Tibial artery (tissue), 4 donors: ENCODE results near the gene MATK.

Experiments
- DNase-seq, 2 donors: peaks; one replicate each; pipeline ENCODE4 v3.0.0-alpha.2; 2019
- H3K27ac ChIP-seq, 2 donors: fragments of 200-600 bp; sonication (generic) in 1 of 2; 1 replicate in 1 of 2; 2 replicates in 1 of 2; pipeline ENCODE4 v1.5.1; 2018 to 2019; ENCODE audit warnings: mild to moderate bottlenecking in 1 of 2
- H3K27me3 ChIP-seq, 2 donors: fragments of 200-600 bp; sonication (generic) in 1 of 2; one replicate each; pipeline versions ENCODE4 v1.5.1 to v1.6.0; 2016 to 2019
- H3K36me3 ChIP-seq, 3 donors: fragments of 200-600 bp; sonication (generic) in 2 of 3; one replicate each; pipeline ENCODE4 v1.5.1; 2016 to 2019; ENCODE audit warnings: mild to moderate bottlenecking in 2 of 3
- H3K4me1 ChIP-seq, 4 donors: fragments of 200-600 bp; sonication (generic) in 2 of 4; 1 replicate in 3 of 4; 2 replicates in 1 of 4; pipeline ENCODE4 v1.5.1; 2016 to 2019
- H3K4me3 ChIP-seq, 2 donors: fragments of 200-600 bp; sonication (generic) in 1 of 2; 1 replicate in 1 of 2; 2 replicates in 1 of 2; pipeline ENCODE4 v1.5.1; 2018 to 2019; ENCODE audit warnings: mild to moderate bottlenecking in 2 of 2
- H3K9me3 ChIP-seq, 3 donors: fragments of 200-600 bp; sonication (generic) in 1 of 3; one replicate each; pipeline ENCODE4 v1.5.1; 2016 to 2019
- CTCF ChIP-seq, 2 experiments: fragments of 200-600 bp in 1 of 2; fragments of 450-650 bp in 1 of 2; IDR thresholded peaks; one replicate each; pipeline ENCODE4 v1.5.1; 2017 to 2019; ENCODE audit warnings: antibody characterized with exemption in 2 of 2, mild to moderate bottlenecking in 1 of 2, moderate library complexity in 1 of 2
- intact Hi-C: fragments of 100-400 bp; cut with DNase I; formaldehyde crosslinking; loops from one replicate; pipeline ENCODE4 v1.15.0; 2023; ENCODE audit warnings: low total_unique reads

The MATK gene

GRCh38 chr19:3753631-3754410, 32.4 kb downstream of the MATK start:
- intact Hi-C loops = no loop called here
- no peak overlapping the region for H3K27ac ChIP-seq
- DNase-seq = no peak
- no peak for TF ChIP-seq CTCF (IDR thresholded peaks at IDR 0.05)
- no peaks in the 10 kb centered on the region for H3K9me3 ChIP-seq
- no peak overlapping the region for H3K4me3 ChIP-seq
- H3K27me3 ChIP-seq = no peaks in the 10 kb centered on the region
- peaks cover 45 to 95% (median 64%) of the 10 kb centered on the region in 3 donors for H3K36me3 ChIP-seq
- H3K4me1 ChIP-seq = peaks cover 0 to 4% (median under 1%) of the 10 kb centered on the region in 4 donors

DNA sequence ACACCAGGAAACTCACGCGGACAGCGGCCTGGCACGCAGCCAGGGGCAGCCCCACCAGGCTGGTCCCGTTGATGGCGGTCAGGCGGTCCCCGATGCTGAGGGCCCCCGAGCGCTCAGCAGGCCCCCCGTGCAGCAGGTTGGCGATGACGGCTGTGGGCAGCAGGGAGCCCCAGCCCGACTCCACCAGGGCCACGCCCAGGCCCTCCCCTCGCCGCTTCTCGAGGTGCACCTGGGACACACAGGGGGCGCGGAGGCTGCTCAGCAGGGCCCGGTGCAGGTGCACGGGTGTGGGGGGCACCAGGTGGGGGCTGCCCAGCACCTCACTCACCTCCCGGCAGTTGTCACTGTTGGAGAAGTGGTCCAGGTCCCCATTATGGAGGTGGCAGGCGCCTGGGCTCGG, 33.7 kb downstream of the MATK start:
- intact Hi-C loops = no loop called here
- Histone ChIP-seq H3K4me3 (no peak overlapping the region), H3K4me1 (no peaks in the 10 kb centered on the region), H3K9me3 (no peaks in the 10 kb centered on the region), H3K27ac (no peak overlapping the region), H3K36me3 (peaks cover 45 to 82% (median 56%) of the 10 kb centered on the region in 3 donors), H3K27me3 (peaks cover 0 to 3% of the 10 kb centered on the region in 2 donors)
- TF ChIP-seq CTCF (IDR thresholded peaks at IDR 0.05) = no peak
- DNase-seq = no peak

- peaks cover 45 to 70% (median 51%) of the 10 kb centered on the region in 3 donors for H3K36me3 ChIP-seq
- H3K4me1 ChIP-seq = no peaks in the 10 kb centered on the region
- intact Hi-C loops = no loop called here
- no peaks in the 10 kb centered on the region for H3K9me3 ChIP-seq
- peaks cover 0 to 4% of the 10 kb centered on the region in 2 donors for H3K27me3 ChIP-seq
- no peak overlapping the region for H3K27ac ChIP-seq
- H3K4me3 ChIP-seq = no peak overlapping the region
- TF ChIP-seq CTCF (IDR thresholded peaks at IDR 0.05) = no peak
- no peak for DNase-seq
These were observed 34.9 kb downstream of the MATK start for GRCh38 chr19:3751236-3751635.

- H3K4me3 ChIP-seq = no peak overlapping the region
- H3K4me1 ChIP-seq = no peaks in the 10 kb centered on the region
- H3K9me3 ChIP-seq = no peaks in the 10 kb centered on the region
- H3K27me3 ChIP-seq = peaks cover 0 to 4% of the 10 kb centered on the region in 2 donors
- no peak for TF ChIP-seq CTCF (IDR thresholded peaks at IDR 0.05)
- no peak overlapping the region for H3K27ac ChIP-seq
- DNase-seq = no peak
- peaks cover 45 to 61% (median 51%) of the 10 kb centered on the region in 3 donors for H3K36me3 ChIP-seq
- intact Hi-C loops = no loop called here
These were observed 36.0 kb downstream of the MATK start for GRCh38 chr19:3750211-3750610.

- Histone ChIP-seq H3K9me3 (no peaks in the 10 kb centered on the region), H3K27me3 (peaks cover 0 to 4% of the 10 kb centered on the region in 2 donors), H3K4me3 (no peak overlapping the region), H3K27ac (no peak overlapping the region), H3K36me3 (peaks cover 40 to 50% (median 44%) of the 10 kb centered on the region in 3 donors), H3K4me1 (no peaks in the 10 kb centered on the region)
- DNase-seq = no peak
- intact Hi-C loops = no loop called here
- no peak for TF ChIP-seq CTCF (IDR thresholded peaks at IDR 0.05)
These were observed 37.2 kb downstream of the MATK start for GRCh38 chr19:3748965-3749364.
